HepG2 (cell line): ENCODE measurements around the gene PLK5. TPM values are rescaled to one million over a fixed set of nuclear protein-coding genes. Genes with fewer than 3 reads are reported as not detected.

Experiments used
- FLYWCH1 ChIP-seq: sonication (generic); formaldehyde crosslinking; IDR thresholded peaks from 2 replicates; pipeline ENCODE4 v1.8.1; 2023; ENCODE audit warnings: mild to moderate bottlenecking, missing genetic modification reagents
- FOXJ3 ChIP-seq: sonication (generic); formaldehyde crosslinking; IDR thresholded peaks from 2 replicates; pipeline ENCODE4 v1.4.0; 2020; ENCODE audit warnings: missing genetic modification reagents, mild to moderate bottlenecking, borderline replicate concordance
- HNF4A ChIP-seq: sonication (generic); formaldehyde crosslinking; IDR thresholded peaks from 2 replicates; pipeline ENCODE4 v1.4.0; 2020; ENCODE audit warnings: missing genetic modification reagents
- RXRA ChIP-seq: sonication (generic); formaldehyde crosslinking; IDR thresholded peaks from 2 replicates; pipeline ENCODE4 v1.5.1; 2020; ENCODE audit warnings: missing genetic modification reagents
- SAFB2 ChIP-seq: sonication (generic); formaldehyde crosslinking; IDR thresholded peaks from 2 replicates; pipeline ENCODE4 v1.5.1; 2020; ENCODE audit warnings: missing genetic modification reagents, low read depth, mild to moderate bottlenecking, borderline replicate concordance
- SALL1 ChIP-seq: sonication (generic); formaldehyde crosslinking; IDR thresholded peaks from 2 replicates; pipeline ENCODE4 v1.8.0; 2022; ENCODE audit warnings: mild to moderate bottlenecking, missing genetic modification reagents
- SCMH1 ChIP-seq: sonication (generic); formaldehyde crosslinking; IDR thresholded peaks from 2 replicates; pipeline ENCODE4 v1.9.0; 2021; ENCODE audit warnings: missing genetic modification reagents, mild to moderate bottlenecking, borderline replicate concordance
- ZNF160 ChIP-seq: sonication (generic); formaldehyde crosslinking; IDR thresholded peaks from 2 replicates; pipeline ENCODE4 v1.8.0; 2022; ENCODE audit warnings: mild to moderate bottlenecking, inconsistent platforms, missing genetic modification reagents
- ZNF496 ChIP-seq: sonication (generic); formaldehyde crosslinking; IDR thresholded peaks from 2 replicates; pipeline ENCODE4 v1.8.1; 2023; ENCODE audit warnings: mild to moderate bottlenecking, moderate library complexity, missing genetic modification reagents; ENCODE audit not compliant: insufficient replicate concordance
- ZNF550 ChIP-seq: sonication (generic); formaldehyde crosslinking; IDR thresholded peaks from 2 replicates; pipeline ENCODE4 v1.4.0; 2020; ENCODE audit warnings: mild to moderate bottlenecking, missing genetic modification reagents, borderline replicate concordance
- ZNF605 ChIP-seq: sonication (generic); formaldehyde crosslinking; IDR thresholded peaks from 2 replicates; pipeline ENCODE4 v1.8.0; 2022; ENCODE audit warnings: mild to moderate bottlenecking, missing genetic modification reagents
- ZNF781 ChIP-seq: sonication (generic); formaldehyde crosslinking; IDR thresholded peaks from 2 replicates; pipeline ENCODE4 v1.5.1; 2020; ENCODE audit warnings: borderline replicate concordance, mild to moderate bottlenecking, missing genetic modification reagents; ENCODE audit errors: not compliant biosample characterization
- ZNF850 ChIP-seq: sonication (generic); formaldehyde crosslinking; conservative IDR thresholded peaks from 2 replicates; pipeline ENCODE4 v1.9.0; 2021; ENCODE audit warnings: mild to moderate bottlenecking, missing genetic modification reagents
- polyA plus RNA-seq, 8 experiments: library from polyadenylated mRNA; depleted of rRNA in 3 of 8; stranded (reverse) in 7 of 8; unstranded in 1 of 8; fragments of >200 nt; fragmentation: Illumina TruSeq in 4 of 8; extraction: Trizol in 4 of 8; gene quantifications; 2 replicates each; pipeline versions ENCODE4 v1.2.1 to v1.2.3, GENCODE V29; 2011 to 2016; ENCODE audit warnings: low read depth in 4 of 8, missing spikeins in 1 of 8, mixed read lengths in 1 of 8; ENCODE audit not compliant: insufficient read depth in 1 of 8
- total RNA-seq, 5 experiments: library from RNA; depleted of rRNA; stranded (reverse); fragments of >200 nt; fragmentation: Illumina TruSeq; extraction: Trizol; gene quantifications; 2 replicates each; pipeline ENCODE4 v1.2.3, GENCODE V29; 2016; ENCODE audit warnings: low read depth in 1 of 5
- TF ChIP-seq, protein P1 (sequence below): sonication (generic); formaldehyde crosslinking; IDR thresholded peaks from 2 replicates; pipeline ENCODE4 v1.5.1; 2020; ENCODE audit warnings: mild to moderate bottlenecking, missing genetic modification reagents, moderate library complexity
- TF ChIP-seq, protein P2 (sequence below): sonication (generic); formaldehyde crosslinking; IDR thresholded peaks from 2 replicates; pipeline ENCODE4 v1.4.0; 2020; ENCODE audit warnings: missing genetic modification reagents, borderline replicate concordance

PLK5 gene
- total and polyA plus RNA-seq, 2 of the 13 experiments (the other 11 are each of a cell fraction or from before 2014, with no cell fraction given): not detected

DNA sequence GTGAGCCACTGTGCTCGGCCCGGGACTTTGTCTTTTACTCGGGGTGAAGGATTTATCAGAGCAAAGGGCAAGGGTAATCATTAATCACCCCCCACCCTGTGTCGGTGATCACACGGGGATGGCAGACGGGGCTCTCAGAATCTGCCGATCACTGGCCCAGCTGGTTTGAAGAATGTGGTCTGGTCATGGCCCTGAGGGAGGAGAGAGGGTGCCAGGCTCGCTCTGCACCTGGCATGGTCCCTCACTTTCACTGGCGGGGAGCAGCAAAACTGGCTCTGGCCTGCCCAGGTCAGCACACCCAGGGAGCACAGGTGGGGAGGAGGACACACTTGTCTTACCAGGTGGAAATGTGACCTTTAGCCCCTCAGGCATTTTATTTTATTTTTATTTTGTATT lies 22.7 kb upstream of the PLK5 start (continued):
- TF ChIP-seq SAFB2 (CRISPR knock-in tag) (no peak), ZNF605 (CRISPR knock-in tag) (no peak), FOXJ3 (CRISPR knock-in tag) (no peak), ZNF781 (no peak), HNF4A (CRISPR knock-in tag) (peak; percentile 38; the same call in 1 of the 2 replicates), ZNF496 (CRISPR knock-in tag) (no peak), RXRA (CRISPR knock-in tag) (no peak; the same call in 1 of the 2 replicates), SALL1 (CRISPR knock-in tag) (peak; percentile 37; the same call in 1 of the 2 replicates), FLYWCH1 (no peak), SCMH1 (CRISPR knock-in tag) (no peak), ZNF160 (CRISPR knock-in tag) (no peak), ZNF550 (CRISPR knock-in tag) (no peak), ZNF850 (no peak)
- TF ChIP-seq, protein P1, sequence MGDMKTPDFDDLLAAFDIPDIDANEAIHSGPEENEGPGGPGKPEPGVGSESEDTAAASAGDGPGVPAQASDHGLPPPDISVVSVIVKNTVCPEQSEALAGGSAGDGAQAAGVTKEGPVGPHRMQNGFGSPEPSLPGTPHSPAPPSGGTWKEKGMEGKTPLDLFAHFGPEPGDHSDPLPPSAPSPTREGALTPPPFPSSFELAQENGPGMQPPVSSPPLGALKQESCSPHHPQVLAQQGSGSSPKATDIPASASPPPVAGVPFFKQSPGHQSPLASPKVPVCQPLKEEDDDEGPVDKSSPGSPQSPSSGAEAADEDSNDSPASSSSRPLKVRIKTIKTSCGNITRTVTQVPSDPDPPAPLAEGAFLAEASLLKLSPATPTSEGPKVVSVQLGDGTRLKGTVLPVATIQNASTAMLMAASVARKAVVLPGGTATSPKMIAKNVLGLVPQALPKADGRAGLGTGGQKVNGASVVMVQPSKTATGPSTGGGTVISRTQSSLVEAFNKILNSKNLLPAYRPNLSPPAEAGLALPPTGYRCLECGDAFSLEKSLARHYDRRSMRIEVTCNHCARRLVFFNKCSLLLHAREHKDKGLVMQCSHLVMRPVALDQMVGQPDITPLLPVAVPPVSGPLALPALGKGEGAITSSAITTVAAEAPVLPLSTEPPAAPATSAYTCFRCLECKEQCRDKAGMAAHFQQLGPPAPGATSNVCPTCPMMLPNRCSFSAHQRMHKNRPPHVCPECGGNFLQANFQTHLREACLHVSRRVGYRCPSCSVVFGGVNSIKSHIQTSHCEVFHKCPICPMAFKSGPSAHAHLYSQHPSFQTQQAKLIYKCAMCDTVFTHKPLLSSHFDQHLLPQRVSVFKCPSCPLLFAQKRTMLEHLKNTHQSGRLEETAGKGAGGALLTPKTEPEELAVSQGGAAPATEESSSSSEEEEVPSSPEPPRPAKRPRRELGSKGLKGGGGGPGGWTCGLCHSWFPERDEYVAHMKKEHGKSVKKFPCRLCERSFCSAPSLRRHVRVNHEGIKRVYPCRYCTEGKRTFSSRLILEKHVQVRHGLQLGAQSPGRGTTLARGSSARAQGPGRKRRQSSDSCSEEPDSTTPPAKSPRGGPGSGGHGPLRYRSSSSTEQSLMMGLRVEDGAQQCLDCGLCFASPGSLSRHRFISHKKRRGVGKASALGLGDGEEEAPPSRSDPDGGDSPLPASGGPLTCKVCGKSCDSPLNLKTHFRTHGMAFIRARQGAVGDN (CRISPR knock-in tag): peak; percentile 26; the same call in 1 of the 2 replicates
- TF ChIP-seq, protein P2, sequence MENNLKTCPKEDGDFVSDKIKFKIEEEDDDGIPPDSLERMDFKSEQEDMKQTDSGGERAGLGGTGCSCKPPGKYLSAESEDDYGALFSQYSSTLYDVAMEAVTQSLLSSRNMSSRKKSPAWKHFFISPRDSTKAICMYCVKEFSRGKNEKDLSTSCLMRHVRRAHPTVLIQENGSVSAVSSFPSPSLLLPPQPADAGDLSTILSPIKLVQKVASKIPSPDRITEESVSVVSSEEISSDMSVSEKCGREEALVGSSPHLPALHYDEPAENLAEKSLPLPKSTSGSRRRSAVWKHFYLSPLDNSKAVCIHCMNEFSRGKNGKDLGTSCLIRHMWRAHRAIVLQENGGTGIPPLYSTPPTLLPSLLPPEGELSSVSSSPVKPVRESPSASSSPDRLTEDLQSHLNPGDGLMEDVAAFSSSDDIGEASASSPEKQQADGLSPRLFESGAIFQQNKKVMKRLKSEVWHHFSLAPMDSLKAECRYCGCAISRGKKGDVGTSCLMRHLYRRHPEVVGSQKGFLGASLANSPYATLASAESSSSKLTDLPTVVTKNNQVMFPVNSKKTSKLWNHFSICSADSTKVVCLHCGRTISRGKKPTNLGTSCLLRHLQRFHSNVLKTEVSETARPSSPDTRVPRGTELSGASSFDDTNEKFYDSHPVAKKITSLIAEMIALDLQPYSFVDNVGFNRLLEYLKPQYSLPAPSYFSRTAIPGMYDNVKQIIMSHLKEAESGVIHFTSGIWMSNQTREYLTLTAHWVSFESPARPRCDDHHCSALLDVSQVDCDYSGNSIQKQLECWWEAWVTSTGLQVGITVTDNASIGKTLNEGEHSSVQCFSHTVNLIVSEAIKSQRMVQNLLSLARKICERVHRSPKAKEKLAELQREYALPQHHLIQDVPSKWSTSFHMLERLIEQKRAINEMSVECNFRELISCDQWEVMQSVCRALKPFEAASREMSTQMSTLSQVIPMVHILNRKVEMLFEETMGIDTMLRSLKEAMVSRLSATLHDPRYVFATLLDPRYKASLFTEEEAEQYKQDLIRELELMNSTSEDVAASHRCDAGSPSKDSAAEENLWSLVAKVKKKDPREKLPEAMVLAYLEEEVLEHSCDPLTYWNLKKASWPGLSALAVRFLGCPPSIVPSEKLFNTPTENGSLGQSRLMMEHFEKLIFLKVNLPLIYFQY (CRISPR knock-in tag): no peak
